Aorta (tissue), 5 donors: ENCODE results near the gene CCDC12. TPM values are rescaled to one million over a fixed set of nuclear protein-coding genes. Genes with fewer than 3 reads are reported as not detected.

Experiments
- ATAC-seq: fragments of 200-7000 bp; cut with Tn5 transposase; one replicate; pipeline ENCODE4 v1.9.1; 2022; ENCODE audit warnings: moderate library complexity; ENCODE audit not compliant: low FRiP score
- DNase-seq, 2 donors: peaks; one replicate each; pipeline ENCODE4 v3.0.0-alpha.2; 2020
- H3K27ac ChIP-seq, 2 donors: one replicate each; pipeline ENCODE4 v1.5.1; 2013; ENCODE audit warnings: low read length in 2 of 2, mild to moderate bottlenecking in 2 of 2, moderate library complexity in 2 of 2, control low read depth in 1 of 2, inconsistent platforms in 1 of 2, low read depth in 1 of 2
- H3K27me3 ChIP-seq, 2 donors: one replicate each; pipeline ENCODE4 v1.6.1; 2013; ENCODE audit warnings: control low read depth in 1 of 2, low read length in 1 of 2, mild to moderate bottlenecking in 1 of 2, moderate library complexity in 1 of 2; ENCODE audit not compliant: insufficient read depth in 2 of 2, control insufficient read depth in 1 of 2
- H3K36me3 ChIP-seq, 2 donors: one replicate each; pipeline ENCODE4 v1.6.1; 2013; ENCODE audit warnings: control low read depth in 1 of 2, low read length in 1 of 2, mild to moderate bottlenecking in 1 of 2; ENCODE audit not compliant: insufficient read depth in 2 of 2, control insufficient read depth in 1 of 2
- H3K4me1 ChIP-seq, 2 donors: one replicate each; pipeline ENCODE4 v1.6.1; 2013; ENCODE audit warnings: low read length in 2 of 2, control low read depth in 1 of 2, mild to moderate bottlenecking in 1 of 2, moderate library complexity in 1 of 2; ENCODE audit not compliant: insufficient read depth in 2 of 2, control insufficient read depth in 1 of 2
- H3K4me3 ChIP-seq, 2 donors: one replicate each; pipeline ENCODE4 v1.5.1; 2013; ENCODE audit warnings: low read length in 2 of 2, control low read depth in 1 of 2, mild to moderate bottlenecking in 1 of 2
- H3K9me3 ChIP-seq: one replicate; pipeline ENCODE4 v1.6.1; 2013; ENCODE audit warnings: mild to moderate bottlenecking, low read length; ENCODE audit not compliant: control insufficient read depth
- WGBS, 2 donors: extraction: QIAGEN DNeasy Blood & Tissue Kit; methylation state at CpG; one replicate each; pipeline ENCODE4 v1.1.7; 2013; 5-methylcytosine and 5-hydroxymethylcytosine counted together
- intact Hi-C, 2 donors: fragments of 100-400 bp; cut with DNase I; formaldehyde crosslinking; loops; one replicate each; pipeline versions ENCODE4 v1.14.2 to v1.15.0; 2022
- polyA plus RNA-seq, 2 donors: library from polyadenylated mRNA; stranded (reverse); fragments of 200-250 nt; gene quantifications; one replicate each; pipeline ENCODE4 v1.2.3, GENCODE V29; 2013
- total RNA-seq, 2 donors: library from RNA; stranded (reverse); fragmentation: NEBNext Ultra II Directional; extraction: Animal tissue kit (Norgen Biotek cat#: 25700); gene quantifications; one replicate each; pipeline ENCODE4 v1.2.1, GENCODE V29; 2021
- donor health status: healthy with polysubstance abuse.
- donor health status: Bipolar disorder and iron deficiency.
- donor health status: DM: no; HTN: no; CAD: no.
- donor health status: DM: no; HTN: no; CAD: no.
- donor health status: DM: yes; HTN: yes; CAD: no.

CCDC12 gene
- total and polyA plus RNA-seq, 4 donors, result 30.5 to 46.5 (median 39.7) TPM

GRCh38 chr3:46934498-46935167 lies 41.9 kb downstream of the CCDC12 start:
- peak overlapping the region; percentile 39 to 77 for H3K27ac ChIP-seq
- peaks cover 7 to 19% of the 10 kb centered on the region in 2 donors for H3K4me1 ChIP-seq
- WGBS, 2 donors, result 36 to 38% methylated on average over 8 of the region's 8 CpGs
- H3K4me3 ChIP-seq, result no peak overlapping the region
- DNase-seq (peak in 1 of 2 donors; percentile 81), ATAC-seq (peak; percentile 2)
- no peaks in the 10 kb centered on the region for H3K9me3 ChIP-seq
- H3K36me3 ChIP-seq, result no peaks in the 10 kb centered on the region
- H3K27me3 ChIP-seq, result no peaks in the 10 kb centered on the region
- intact Hi-C loops, result loop anchor here (1.0 to 10.0 kb wide), 3 partner anchors 42 to 230 kb away; partner anchors contain the start of genes CCDC12 (in 2 of the 2) and SETD2 (in 1 of the 2)

- peak overlapping the region in 1 of 2 donors; percentile 77 for H3K27ac ChIP-seq
- 23 to 36% methylated on average over 2 of the region's 2 CpGs for WGBS, 2 donors
- intact Hi-C loops, result loop anchor here (2.0 to 10.0 kb wide), 2 partner anchors 43 to 231 kb away; partner anchors contain the start of genes CCDC12 (in 1 of the 2) and SETD2 (in 1 of the 2)
These were observed 42.5 kb downstream of the CCDC12 start for GRCh38 chr3:46934072-46934471.

GRCh38 chr3:46933261-46933660 lies 43.3 kb downstream of the CCDC12 start:
- H3K4me3 ChIP-seq, result no peak overlapping the region
- peaks cover 9 to 19% of the 10 kb centered on the region in 2 donors for H3K4me1 ChIP-seq
- peak in 1 of 2 donors; percentile 27 for DNase-seq
- no peaks in the 10 kb centered on the region for H3K36me3 ChIP-seq
- no peaks in the 10 kb centered on the region for H3K9me3 ChIP-seq
- 26 to 35% methylated on average over 6 of the region's 6 CpGs for WGBS, 2 donors
- intact Hi-C loops, result loop anchor here in 1 of 2 donors (10.0 kb wide), 1 partner anchor 232 kb away; the partner anchor contains the start of gene SETD2
- ATAC-seq, result no peak
- H3K27me3 ChIP-seq, result no peaks in the 10 kb centered on the region
- peak overlapping the region in 1 of 2 donors; percentile 84 for H3K27ac ChIP-seq

More at GRCh38 chr3:46934072-46934471, 42.5 kb downstream of the CCDC12 start:
- peak in 1 of 2 donors; percentile 79 for DNase-seq
- Histone ChIP-seq H3K4me3 (no peak overlapping the region), H3K36me3 (no peaks in the 10 kb centered on the region), H3K4me1 (peaks cover 9 to 19% of the 10 kb centered on the region in 2 donors), H3K9me3 (no peaks in the 10 kb centered on the region), H3K27me3 (no peaks in the 10 kb centered on the region)
- ATAC-seq, result no peak

- ATAC-seq, result no peak
- DNase-seq, result peak in 1 of 2 donors; percentile 55
- intact Hi-C loops, result loop anchor here in 1 of 2 donors (10.0 kb wide), 1 partner anchor 232 kb away; the partner anchor contains the start of gene SETD2
These were observed 43.9 kb downstream of the CCDC12 start for GRCh38 chr3:46932455-46933225.

GRCh38 chr3:46931631-46932331 lies 44.8 kb downstream of the CCDC12 start:
- no peak for ATAC-seq
- WGBS, 2 donors, result 32 to 41% methylated on average over 6 of the region's 6 CpGs
- no peak overlapping the region for H3K4me3 ChIP-seq

More at GRCh38 chr3:46932455-46933225, 43.9 kb downstream of the CCDC12 start:
- no peak overlapping the region for H3K4me3 ChIP-seq
- peaks cover 9 to 19% of the 10 kb centered on the region in 2 donors for H3K4me1 ChIP-seq
- WGBS, 2 donors, result 72 to 74% methylated on average over 7 of the region's 7 CpGs
- H3K36me3 ChIP-seq, result no peaks in the 10 kb centered on the region
- H3K27me3 ChIP-seq, result no peaks in the 10 kb centered on the region
- peak overlapping the region in 1 of 2 donors; percentile 84 for H3K27ac ChIP-seq
- H3K9me3 ChIP-seq, result no peaks in the 10 kb centered on the region

GRCh38 chr3:46930945-46931403 lies 45.6 kb downstream of the CCDC12 start:
- Histone ChIP-seq H3K4me3 (no peak overlapping the region), H3K27ac (peak overlapping the region; percentile 16 to 84), H3K36me3 (no peaks in the 10 kb centered on the region), H3K27me3 (no peaks in the 10 kb centered on the region), H3K4me1 (peaks cover 9 to 19% of the 10 kb centered on the region in 2 donors), H3K9me3 (no peaks in the 10 kb centered on the region)
- peak in 1 of 2 donors; percentile 77 for DNase-seq
- 8 to 11% methylated on average over 3 of the region's 3 CpGs for WGBS, 2 donors
- ATAC-seq, result no peak
- intact Hi-C loops, result loop anchor here in 1 of 2 donors (10.0 kb wide), 1 partner anchor 234 kb away; the partner anchor contains the start of gene SETD2

More at GRCh38 chr3:46931631-46932331, 44.8 kb downstream of the CCDC12 start:
- Histone ChIP-seq H3K4me1 (peaks cover 9 to 19% of the 10 kb centered on the region in 2 donors), H3K27ac (peak overlapping the region; percentile 16 to 84), H3K9me3 (no peaks in the 10 kb centered on the region), H3K27me3 (no peaks in the 10 kb centered on the region), H3K36me3 (no peaks in the 10 kb centered on the region)
- DNase-seq, result peak in 1 of 2 donors; percentile 86
- intact Hi-C loops, result loop anchor here in 1 of 2 donors (10.0 kb wide), 1 partner anchor 233 kb away; the partner anchor contains the start of gene SETD2

GRCh38 chr3:46930166-46930944 lies 46.2 kb downstream of the CCDC12 start:
- intact Hi-C loops, result loop anchor here in 1 of 2 donors (10.0 kb wide), 1 partner anchor 234 kb away; the partner anchor contains the start of gene SETD2
- ATAC-seq, result no peak
- 30 to 35% methylated on average over 9 of the region's 9 CpGs for WGBS, 2 donors

More at GRCh38 chr3:46930166-46930944, 46.2 kb downstream of the CCDC12 start:
- no peaks in the 10 kb centered on the region for H3K27me3 ChIP-seq
- no peaks in the 10 kb centered on the region for H3K36me3 ChIP-seq
- peak overlapping the region; percentile 16 to 78 for H3K27ac ChIP-seq
- peak in 1 of 2 donors; percentile 74 for DNase-seq
- peaks cover 9 to 19% of the 10 kb centered on the region in 2 donors for H3K4me1 ChIP-seq
- H3K9me3 ChIP-seq, result no peaks in the 10 kb centered on the region
- no peak overlapping the region for H3K4me3 ChIP-seq
